ENCODE measurements around the gene CISH.

CISH gene

GRCh38 chr3:50602595-50603191 is 8.9 kb downstream of the CISH start:
- no peaks in the 10 kb centered on the region for H3K36me3 ChIP-seq (replicated peaks)
- no peak overlapping the region for H3K27ac ChIP-seq
- no peaks in the 10 kb centered on the region for H3K27me3 ChIP-seq (replicated peaks)
- in situ Hi-C loops (cut with HindIII; ENCODE audit: low pct_ligation_motif_present, low sequenced_read_pairs) = no loop called here
- TF ChIP-seq CTCF (IDR thresholded peaks at IDR 0.05; ENCODE audit: low read depth, low read length, missing control alignments) = no peak
- DNase-seq = no peak
- no peak overlapping the region for H3K4me3 ChIP-seq (ENCODE audit: low read depth, low read length)

- Histone ChIP-seq H3K36me3 (replicated peaks) (no peaks in the 10 kb centered on the region), H3K27me3 (replicated peaks) (no peaks in the 10 kb centered on the region), H3K27ac (peak overlapping the region; percentile 87), H3K4me3 (ENCODE audit: low read depth, low read length) (no peak overlapping the region)
- peak; percentile 89 for DNase-seq
- no peak for TF ChIP-seq CTCF (IDR thresholded peaks at IDR 0.05; ENCODE audit: low read depth, low read length, missing control alignments)
- in situ Hi-C loops (cut with HindIII; ENCODE audit: low pct_ligation_motif_present, low sequenced_read_pairs) = no loop called here
These were observed 10.6 kb downstream of the CISH start for GRCh38 chr3:50600841-50601591.

GRCh38 chr3:50600141-50600753 is 11.3 kb downstream of the CISH start:
- in situ Hi-C loops (cut with HindIII; ENCODE audit: low pct_ligation_motif_present, low sequenced_read_pairs) = no loop called here
- no peak for TF ChIP-seq CTCF (IDR thresholded peaks at IDR 0.05; ENCODE audit: low read depth, low read length, missing control alignments)
- H3K36me3 ChIP-seq (replicated peaks) = no peaks in the 10 kb centered on the region
- no peak overlapping the region for H3K27ac ChIP-seq
- no peaks in the 10 kb centered on the region for H3K27me3 ChIP-seq (replicated peaks)
- no peak for DNase-seq
- no peak overlapping the region for H3K4me3 ChIP-seq (ENCODE audit: low read depth, low read length)

GRCh38 chr3:50599716-50600118 is 11.9 kb downstream of the CISH start:
- Histone ChIP-seq H3K27me3 (replicated peaks) (no peaks in the 10 kb centered on the region), H3K27ac (no peak overlapping the region), H3K4me3 (ENCODE audit: low read depth, low read length) (no peak overlapping the region), H3K36me3 (replicated peaks) (no peaks in the 10 kb centered on the region)
- in situ Hi-C loops (cut with HindIII; ENCODE audit: low pct_ligation_motif_present, low sequenced_read_pairs) = no loop called here
- TF ChIP-seq CTCF (IDR thresholded peaks at IDR 0.05; ENCODE audit: low read depth, low read length, missing control alignments) = no peak
- no peak for DNase-seq

GRCh38 chr3:50599115-50599715 is 12.4 kb downstream of the CISH start:
- H3K27me3 ChIP-seq (replicated peaks) = no peaks in the 10 kb centered on the region
- TF ChIP-seq CTCF (IDR thresholded peaks at IDR 0.05; ENCODE audit: low read depth, low read length, missing control alignments) = no peak
- H3K27ac ChIP-seq = no peak overlapping the region
- no peak for DNase-seq
- H3K36me3 ChIP-seq (replicated peaks) = no peaks in the 10 kb centered on the region
- in situ Hi-C loops (cut with HindIII; ENCODE audit: low pct_ligation_motif_present, low sequenced_read_pairs) = no loop called here
- no peak overlapping the region for H3K4me3 ChIP-seq (ENCODE audit: low read depth, low read length)
